MCF 10A (cell line): ENCODE measurements around the gene OPCML. TPM values are rescaled to one million over a fixed set of nuclear protein-coding genes. Genes with fewer than 3 reads are reported as not detected.

Source experiments
- BruUV-seq: library from RNA; stranded (reverse); fragments of 400-500 nt; replicated peaks from 2 replicates; lab custom pipeline; 2021; lab: Mats Ljungman, UMichigan
- CTCF ChIA-PET: fragments of 300-600 bp; sonication (Branson Sonifier 250); formaldehyde crosslinking; extraction: SDS; loops from one replicate; lab custom pipeline; 2021; ENCODE audit warnings: antibody characterized with exemption, inconsistent platforms; lab: Yijun Ruan, JAX
- POLR2A ChIA-PET: fragments of 300-600, 350-650 bp; sonication (Branson Sonifier 250); formaldehyde crosslinking; extraction: SDS; loops from one replicate; lab custom pipeline; 2020; ENCODE audit warnings: antibody characterized with exemption, inconsistent platforms; lab: Yijun Ruan, JAX
- DNase-seq: peaks from one replicate; pipeline ENCODE4 v3.0.0-alpha.2; 2018; ENCODE audit not compliant: unreplicated experiment
- H3K27ac Mint-ChIP-seq: one replicate; pipeline ENCODE4 v1.8.0; 2022; ENCODE audit warnings: mild to moderate bottlenecking, low read depth, mixed read lengths; ENCODE audit not compliant: unreplicated experiment
- H3K27me3 Mint-ChIP-seq: one replicate; pipeline ENCODE4 v1.8.0; 2022; ENCODE audit warnings: mixed read lengths; ENCODE audit not compliant: insufficient read depth, unreplicated experiment
- H3K36me3 Mint-ChIP-seq: one replicate; pipeline ENCODE4 v1.8.0; 2022; ENCODE audit warnings: mild to moderate bottlenecking, moderate library complexity, mixed read lengths; ENCODE audit not compliant: insufficient read depth, unreplicated experiment
- H3K4me1 Mint-ChIP-seq: one replicate; pipeline ENCODE4 v1.8.0; 2022; ENCODE audit warnings: mixed read lengths; ENCODE audit not compliant: insufficient read depth, unreplicated experiment
- H3K4me3 Mint-ChIP-seq: one replicate; pipeline ENCODE4 v1.8.0; 2022; ENCODE audit warnings: mild to moderate bottlenecking, moderate library complexity, mixed read lengths; ENCODE audit not compliant: unreplicated experiment
- H3K9me3 Mint-ChIP-seq: one replicate; pipeline ENCODE4 v1.8.0; 2022; ENCODE audit warnings: mixed read lengths; ENCODE audit not compliant: unreplicated experiment
- CTCF ChIP-seq: fragments of 200-600 bp; IDR thresholded peaks from one replicate; pipeline ENCODE4 v1.8.0; 2022; ENCODE audit warnings: antibody characterized with exemption, mild to moderate bottlenecking; ENCODE audit not compliant: unreplicated experiment
- intact Hi-C: fragments of 100-400 bp; cut with micrococcal nuclease; formaldehyde crosslinking; loops from 2 replicates; pipeline ENCODE4 v1.14.1; 2022
- total RNA-seq: library from RNA; stranded (reverse); gene quantifications from 2 replicates; pipeline ENCODE4 v1.2.3, GENCODE V29; 2022

The OPCML gene
- total RNA-seq, 1 experiment from 2014 or later, result not detected

- no TSS peak for BruUV-seq
- ChIA-PET CTCF (no interaction called here), POLR2A (no interaction called here)
- Mint-ChIP-seq H3K36me3 (no peaks in the 10 kb centered on the region), H3K4me1 (no peaks in the 10 kb centered on the region), H3K9me3 (peaks cover 25% of the 10 kb centered on the region), H3K27ac (no peak overlapping the region), H3K4me3 (no peak overlapping the region), H3K27me3 (no peaks in the 10 kb centered on the region)
- no peak for DNase-seq
- TF ChIP-seq CTCF, result no peak
- intact Hi-C loops, result no loop called here
These were observed 743.4 kb downstream of the OPCML start for GRCh38 chr11:132788816-132789325.

- BruUV-seq, result no TSS peak
- Mint-ChIP-seq H3K36me3 (no peaks in the 10 kb centered on the region), H3K9me3 (peaks cover 20% of the 10 kb centered on the region), H3K4me3 (no peak overlapping the region), H3K4me1 (no peaks in the 10 kb centered on the region), H3K27me3 (no peaks in the 10 kb centered on the region), H3K27ac (no peak overlapping the region)
- intact Hi-C loops, result no loop called here
- no peak for TF ChIP-seq CTCF
- ChIA-PET POLR2A (no interaction called here), CTCF (interaction anchor here (0.6 kb wide), 1 partner anchor 1032 kb away, joined by 3 read pairs; no protein-coding TSS in a partner anchor)
- DNase-seq, result no peak
These were observed 746.4 kb downstream of the OPCML start for GRCh38 chr11:132785878-132786277.

- no peak for DNase-seq
- H3K36me3 Mint-ChIP-seq, result no peaks in the 10 kb centered on the region
These were observed 747.9 kb downstream of the OPCML start for GRCh38 chr11:132784441-132784840.

GRCh38 chr11:132782102-132782501 lies 750.2 kb downstream of the OPCML start:
- CTCF ChIA-PET, result no interaction called here
- H3K27ac Mint-ChIP-seq, result no peak overlapping the region
- H3K4me1 Mint-ChIP-seq, result no peaks in the 10 kb centered on the region
- H3K4me3 Mint-ChIP-seq, result no peak overlapping the region
- intact Hi-C loops, result no loop called here
- no peak for DNase-seq
- TF ChIP-seq CTCF, result no peak
- H3K9me3 Mint-ChIP-seq, result peaks cover 36% of the 10 kb centered on the region
- BruUV-seq, result no TSS peak
- H3K36me3 Mint-ChIP-seq, result no peaks in the 10 kb centered on the region
- no peaks in the 10 kb centered on the region for H3K27me3 Mint-ChIP-seq
- POLR2A ChIA-PET, result no interaction called here

More at GRCh38 chr11:132784441-132784840, 747.9 kb downstream of the OPCML start:
- H3K27ac Mint-ChIP-seq, result no peak overlapping the region
- intact Hi-C loops, result no loop called here
- no peaks in the 10 kb centered on the region for H3K4me1 Mint-ChIP-seq
- BruUV-seq, result no TSS peak
- ChIA-PET POLR2A (no interaction called here), CTCF (no interaction called here)
- H3K27me3 Mint-ChIP-seq, result no peaks in the 10 kb centered on the region
- H3K9me3 Mint-ChIP-seq, result peaks cover 27% of the 10 kb centered on the region
- no peak overlapping the region for H3K4me3 Mint-ChIP-seq
- no peak for TF ChIP-seq CTCF
